Lower leg skin (tissue), 4 donors: ENCODE results near the gene MEF2D. TPM values are rescaled to one million over a fixed set of nuclear protein-coding genes. Genes with fewer than 3 reads are reported as not detected.

ENCODE experiments used
- DNase-seq, 2 donors: peaks; one replicate each; pipeline ENCODE4 v3.0.0-alpha.2; 2019; ENCODE audit warnings: low spot score in 2 of 2
- H3K4me3 ChIP-seq: fragments of 200-600 bp; sonication (generic); 2 replicates; pipeline ENCODE4 v1.5.1; 2017; ENCODE audit warnings: mild to moderate bottlenecking, low read depth; ENCODE audit not compliant: poor library complexity, severe bottlenecking
- POLR2A ChIP-seq, 2 donors: fragments of 450-650 bp; IDR thresholded peaks; one replicate each; pipeline ENCODE4 v1.6.1; 2016 to 2017; ENCODE audit warnings: antibody characterized with exemption in 2 of 2, mild to moderate bottlenecking in 1 of 2, moderate library complexity in 1 of 2
- WGBS, 2 donors: methylation state at CpG; one replicate each; pipeline ENCODE4 v1.1.5; 2018; 5-methylcytosine and 5-hydroxymethylcytosine counted together
- intact Hi-C: fragments of 100-400 bp; cut with DNase I; formaldehyde crosslinking; loops from one replicate; pipeline ENCODE4 v1.15.0; 2023; ENCODE audit warnings: low total_unique reads
- total RNA-seq, 4 donors: library from RNA; depleted of rRNA; stranded (reverse); fragments of >200 nt; gene quantifications; one replicate each; pipeline ENCODE4 v1.1.0, GENCODE V29; 2016
- TF ChIP-seq, protein P1 (sequence below), 3 donors: fragments of 450-650 bp; IDR thresholded peaks; one replicate each; pipeline ENCODE4 v1.5.1; 2016; ENCODE audit warnings: antibody characterized with exemption in 3 of 3, mild to moderate bottlenecking in 3 of 3, moderate library complexity in 2 of 3

Gene MEF2D
- total RNA-seq, 4 donors from 2014 or later = 32.1 to 67.3 (median 55.6) TPM

DNA sequence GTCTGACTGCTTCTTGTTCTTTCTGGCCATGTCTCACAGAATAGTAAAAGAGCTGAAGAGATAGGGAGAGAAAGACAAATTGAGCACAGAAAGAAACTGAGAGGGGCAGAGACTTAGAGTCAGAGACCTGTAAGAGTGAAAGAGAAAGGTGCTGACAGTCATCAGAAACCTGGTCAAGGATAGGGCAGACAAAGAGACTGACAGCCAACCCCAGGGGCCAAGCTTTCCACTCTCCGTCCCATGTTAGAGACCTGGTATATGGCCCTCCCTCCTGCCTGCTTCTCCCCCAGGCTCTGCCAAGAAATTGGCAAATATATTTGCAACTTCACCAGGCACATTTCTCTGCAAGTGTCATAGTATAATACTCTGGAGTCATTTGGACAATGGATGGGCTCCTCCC lies 67.0 kb downstream of the MEF2D start:
- 72 to 88% methylated on average over 1 of the region's 1 CpG for WGBS, 2 donors
- TF ChIP-seq, protein P1, sequence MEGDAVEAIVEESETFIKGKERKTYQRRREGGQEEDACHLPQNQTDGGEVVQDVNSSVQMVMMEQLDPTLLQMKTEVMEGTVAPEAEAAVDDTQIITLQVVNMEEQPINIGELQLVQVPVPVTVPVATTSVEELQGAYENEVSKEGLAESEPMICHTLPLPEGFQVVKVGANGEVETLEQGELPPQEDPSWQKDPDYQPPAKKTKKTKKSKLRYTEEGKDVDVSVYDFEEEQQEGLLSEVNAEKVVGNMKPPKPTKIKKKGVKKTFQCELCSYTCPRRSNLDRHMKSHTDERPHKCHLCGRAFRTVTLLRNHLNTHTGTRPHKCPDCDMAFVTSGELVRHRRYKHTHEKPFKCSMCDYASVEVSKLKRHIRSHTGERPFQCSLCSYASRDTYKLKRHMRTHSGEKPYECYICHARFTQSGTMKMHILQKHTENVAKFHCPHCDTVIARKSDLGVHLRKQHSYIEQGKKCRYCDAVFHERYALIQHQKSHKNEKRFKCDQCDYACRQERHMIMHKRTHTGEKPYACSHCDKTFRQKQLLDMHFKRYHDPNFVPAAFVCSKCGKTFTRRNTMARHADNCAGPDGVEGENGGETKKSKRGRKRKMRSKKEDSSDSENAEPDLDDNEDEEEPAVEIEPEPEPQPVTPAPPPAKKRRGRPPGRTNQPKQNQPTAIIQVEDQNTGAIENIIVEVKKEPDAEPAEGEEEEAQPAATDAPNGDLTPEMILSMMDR (IDR thresholded peaks at IDR 0.05) = no peak
- TF ChIP-seq POLR2A (IDR thresholded peaks at IDR 0.05) = no peak

DNA sequence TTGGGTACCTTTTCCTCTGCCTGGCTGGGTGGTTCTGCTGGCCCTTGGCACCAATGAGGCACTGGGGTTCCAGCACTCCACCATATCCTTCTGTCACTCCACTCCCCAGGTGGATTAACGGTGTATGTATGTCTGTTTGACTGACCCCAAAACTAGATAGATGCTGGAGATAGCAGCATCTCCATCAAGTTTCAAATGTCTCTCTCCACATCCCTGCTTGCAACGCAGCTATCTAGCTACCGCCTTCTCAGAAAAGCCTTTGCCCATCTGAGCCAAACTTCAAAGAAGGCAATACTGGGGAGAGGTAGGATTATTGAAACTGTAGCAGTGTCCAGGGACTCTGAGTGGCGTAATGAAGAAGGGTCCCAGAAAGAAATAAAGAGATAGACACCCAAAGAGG lies 67.5 kb downstream of the MEF2D start:
- intact Hi-C loops = no loop called here
- no peak for DNase-seq
- 41 to 48% methylated on average over 4 of the region's 4 CpGs for WGBS, 2 donors
- no peak overlapping the region for H3K4me3 ChIP-seq
- TF ChIP-seq, protein P1 (IDR thresholded peaks at IDR 0.05) = no peak
- no peak for TF ChIP-seq POLR2A (IDR thresholded peaks at IDR 0.05)

More for the DNA sequence above, 67.0 kb downstream of the MEF2D start:
- intact Hi-C loops = no loop called here
- no peak overlapping the region for H3K4me3 ChIP-seq
- no peak for DNase-seq

DNA sequence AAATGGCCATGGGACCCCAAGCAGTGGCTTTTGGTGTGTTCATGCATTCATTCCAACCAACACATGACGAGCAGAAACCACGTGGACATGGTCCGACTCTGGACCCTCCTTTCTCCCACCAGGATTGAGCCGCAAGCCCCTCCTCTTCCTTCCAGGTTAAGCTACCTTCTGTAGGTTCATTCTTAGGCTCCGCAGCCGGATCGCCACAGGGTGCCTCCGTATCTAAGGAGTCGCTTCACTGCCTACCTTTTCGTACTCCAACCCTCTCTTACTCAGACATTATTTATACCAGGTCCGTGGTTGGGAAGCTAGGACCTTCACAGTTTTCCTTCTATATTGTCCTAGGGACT lies 67.9 kb downstream of the MEF2D start:
- H3K4me3 ChIP-seq = no peak overlapping the region
- 11 to 26% methylated on average over 11 of the region's 11 CpGs for WGBS, 2 donors
- no peak for DNase-seq
- no peak for TF ChIP-seq POLR2A (IDR thresholded peaks at IDR 0.05)
- TF ChIP-seq, protein P1 (IDR thresholded peaks at IDR 0.05) = no peak
- intact Hi-C loops = no loop called here

DNA sequence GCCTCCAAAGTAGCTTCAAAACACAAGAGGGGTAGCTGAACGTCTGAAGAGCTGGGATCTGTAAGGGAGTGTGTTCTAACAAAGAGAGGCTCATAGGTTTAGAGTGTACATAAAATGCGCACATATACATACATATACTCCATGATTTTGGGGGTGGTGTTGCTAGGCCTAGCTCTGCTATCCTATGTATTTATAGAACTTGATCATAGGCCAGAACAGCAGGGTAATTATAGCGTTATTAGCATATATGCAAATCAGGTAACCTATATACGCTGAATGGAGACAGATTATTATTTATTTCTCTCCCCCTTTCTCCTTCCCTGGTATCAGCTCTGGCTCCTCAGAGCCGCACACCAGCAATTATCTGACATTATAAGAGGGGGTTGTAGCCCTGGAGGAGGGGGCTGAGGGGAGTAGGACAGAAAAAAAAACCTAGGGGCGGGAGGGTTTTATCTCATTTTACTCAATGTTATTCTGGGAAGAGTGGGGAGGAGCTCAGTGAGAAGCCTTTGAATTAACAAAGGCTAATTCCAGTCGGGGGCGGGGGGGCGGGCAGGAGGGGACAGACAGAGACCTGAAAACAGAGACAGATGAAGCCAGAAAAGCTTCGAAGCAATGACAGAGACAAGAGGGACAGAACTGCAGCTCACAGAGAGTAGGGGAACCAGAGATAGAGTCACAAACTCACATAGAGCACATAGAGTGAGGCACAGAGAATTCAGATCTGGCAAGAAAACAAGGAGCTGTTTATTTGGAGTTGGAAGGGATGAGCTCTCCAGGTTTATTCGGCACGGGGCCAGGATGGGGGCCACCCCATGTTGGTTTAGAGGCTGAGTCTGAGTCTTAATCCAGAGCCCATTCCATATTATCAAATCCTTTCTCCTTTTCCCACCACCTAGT lies 68.6 kb downstream of the MEF2D start:
- WGBS, 2 donors = 33 to 34% methylated on average over 12 of the region's 12 CpGs
- H3K4me3 ChIP-seq = no peak overlapping the region
- intact Hi-C loops = no loop called here
- no peak for TF ChIP-seq POLR2A (IDR thresholded peaks at IDR 0.05)
- TF ChIP-seq, protein P1 (IDR thresholded peaks at IDR 0.05) = no peak
- DNase-seq = no peak

DNA sequence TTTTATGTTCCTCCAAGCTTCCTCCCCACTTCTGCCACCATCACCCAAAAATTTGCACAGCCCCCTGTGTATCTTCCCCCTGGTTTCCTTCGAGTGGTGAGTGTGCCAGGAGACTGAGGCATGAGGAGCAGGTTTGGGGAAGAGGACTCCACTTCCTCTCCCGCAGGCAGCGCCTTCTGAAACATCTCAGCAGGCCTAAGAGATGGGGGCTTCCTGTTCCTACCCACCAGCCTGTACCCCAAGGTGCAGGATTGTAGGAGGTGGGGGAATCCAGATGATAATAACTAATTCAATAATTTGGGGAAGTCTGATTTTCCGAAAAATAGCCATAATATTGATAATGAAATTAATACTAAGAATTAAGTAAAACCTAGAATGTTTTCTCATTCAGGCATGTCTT lies 69.2 kb downstream of the MEF2D start:
- 68 to 76% methylated on average over 4 of the region's 4 CpGs for WGBS, 2 donors
- DNase-seq = no peak
- intact Hi-C loops = no loop called here
- TF ChIP-seq POLR2A (IDR thresholded peaks at IDR 0.05) = no peak
- TF ChIP-seq, protein P1 (IDR thresholded peaks at IDR 0.05) = no peak
- H3K4me3 ChIP-seq = no peak overlapping the region
